Measurements from ENCODE around the gene ZNF212. TPM values are rescaled to one million over a fixed set of nuclear protein-coding genes. Genes with fewer than 3 reads are reported as not detected.

The ZNF212 gene
- total and polyA plus RNA-seq, 9 of the 15 experiments (the other 6 are each of a cell fraction or from before 2014, with no cell fraction given) = 1.8 to 21.4 (median 7.2) TPM

GRCh38 chr7:149226840-149227494 lies 12.5 kb upstream of the ZNF212 start (continued):
- TF ChIP-seq CHD7 (IDR thresholded peaks at IDR 0.05; ENCODE audit: low read depth, low read length) = peak; percentile 12

Measured in K562 (cell line).